GM19025 (cell line): Measurements from ENCODE around the gene CADPS2.

Experiments used
- ATAC-seq: cut with Tn5 transposase; IDR thresholded peaks from one replicate; pipeline ENCODE4 v1.9.1; 2021; ENCODE audit warnings: mild to moderate bottlenecking, low read depth, moderate library complexity; ENCODE audit not compliant: unreplicated experiment

The CADPS2 gene

GRCh38 chr7:122789156-122789555 lies 97.1 kb downstream of the CADPS2 start:
- ATAC-seq, result no peak

GRCh38 chr7:122770686-122771335 lies 115.4 kb downstream of the CADPS2 start:
- no peak for ATAC-seq

- ATAC-seq, result no peak
Observed at GRCh38 chr7:122768827-122769226, 117.4 kb downstream of the CADPS2 start.

- no peak for ATAC-seq
Observed at GRCh38 chr7:122767339-122767738, 118.9 kb downstream of the CADPS2 start.

- ATAC-seq, result no peak
Observed at GRCh38 chr7:122766593-122766992, 119.7 kb downstream of the CADPS2 start.

- ATAC-seq, result no peak
Observed at GRCh38 chr7:122764902-122765301, 121.4 kb downstream of the CADPS2 start.

GRCh38 chr7:122764020-122764419 lies 122.2 kb downstream of the CADPS2 start:
- ATAC-seq, result no peak

GRCh38 chr7:122762071-122762470 lies 124.2 kb downstream of the CADPS2 start:
- no peak for ATAC-seq

- no peak for ATAC-seq
Observed at GRCh38 chr7:122758501-122758900, 127.8 kb downstream of the CADPS2 start.

- no peak for ATAC-seq
Observed at GRCh38 chr7:122756860-122757259, 129.4 kb downstream of the CADPS2 start.

- no peak for ATAC-seq
Observed at GRCh38 chr7:122755696-122756095, 130.6 kb downstream of the CADPS2 start.

GRCh38 chr7:122752583-122752982 lies 133.7 kb downstream of the CADPS2 start:
- no peak for ATAC-seq

- no peak for ATAC-seq
Observed at GRCh38 chr7:122750389-122750788, 135.9 kb downstream of the CADPS2 start.

- ATAC-seq, result no peak
Observed at GRCh38 chr7:122748195-122748594, 138.1 kb downstream of the CADPS2 start.

GRCh38 chr7:122746948-122747347 lies 139.3 kb downstream of the CADPS2 start:
- no peak for ATAC-seq

GRCh38 chr7:122743211-122743610 lies 143.0 kb downstream of the CADPS2 start:
- no peak for ATAC-seq

GRCh38 chr7:122738947-122739346 lies 147.3 kb downstream of the CADPS2 start:
- ATAC-seq, result no peak

- ATAC-seq, result no peak
Observed at GRCh38 chr7:122736183-122736582, 150.1 kb downstream of the CADPS2 start.

GRCh38 chr7:122727759-122728158 lies 158.5 kb downstream of the CADPS2 start:
- ATAC-seq, result no peak

- ATAC-seq, result no peak
Observed at GRCh38 chr7:122727354-122727753, 158.9 kb downstream of the CADPS2 start.

GRCh38 chr7:122726881-122727280 lies 159.4 kb downstream of the CADPS2 start:
- no peak for ATAC-seq

- ATAC-seq, result no peak
Observed at GRCh38 chr7:122724366-122724765, 161.9 kb downstream of the CADPS2 start.
